ENCODE data around the gene EEF1A2. TPM values are rescaled to one million over a fixed set of nuclear protein-coding genes. Genes with fewer than 3 reads are reported as not detected.

The EEF1A2 gene
- total RNA-seq, 2 donors from 2014 or later, result 0.47 to 0.99 TPM

DNA sequence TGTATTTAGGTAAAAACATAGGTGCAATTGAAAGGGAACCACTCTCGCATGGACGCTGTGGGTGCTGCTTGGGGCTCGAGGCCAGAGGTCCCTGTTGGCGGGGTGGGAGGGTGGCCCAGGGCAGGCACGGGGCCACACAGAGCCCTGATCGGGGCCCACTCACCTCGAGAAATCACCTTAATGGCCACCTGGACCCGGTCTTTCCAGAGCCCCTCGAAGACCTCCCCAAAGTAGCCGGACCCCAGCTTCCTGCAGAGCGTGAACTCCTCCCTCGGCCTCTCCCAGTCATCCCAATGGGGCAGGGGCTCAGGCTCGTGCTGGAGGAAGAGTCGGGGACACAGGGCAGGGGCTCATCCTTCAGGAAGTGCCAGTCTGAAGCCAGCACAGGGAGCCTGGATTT lies 34.5 kb upstream of the EEF1A2 start:
- ATAC-seq (no peak), DNase-seq (no peak)
- no peaks in the 10 kb centered on the region for H3K27me3 Mint-ChIP-seq
- no peaks in the 10 kb centered on the region for H3K36me3 Mint-ChIP-seq (ENCODE audit: low read depth)
- no peak overlapping the region for H3K4me3 Mint-ChIP-seq
- no peaks in the 10 kb centered on the region for H3K9me3 ChIP-seq (ENCODE audit: control insufficient read depth, low read length, poor library complexity, severe bottlenecking)
- no peak overlapping the region for H3K27ac Mint-ChIP-seq
- peaks cover 12% of the 10 kb centered on the region for H3K4me1 Mint-ChIP-seq

DNA sequence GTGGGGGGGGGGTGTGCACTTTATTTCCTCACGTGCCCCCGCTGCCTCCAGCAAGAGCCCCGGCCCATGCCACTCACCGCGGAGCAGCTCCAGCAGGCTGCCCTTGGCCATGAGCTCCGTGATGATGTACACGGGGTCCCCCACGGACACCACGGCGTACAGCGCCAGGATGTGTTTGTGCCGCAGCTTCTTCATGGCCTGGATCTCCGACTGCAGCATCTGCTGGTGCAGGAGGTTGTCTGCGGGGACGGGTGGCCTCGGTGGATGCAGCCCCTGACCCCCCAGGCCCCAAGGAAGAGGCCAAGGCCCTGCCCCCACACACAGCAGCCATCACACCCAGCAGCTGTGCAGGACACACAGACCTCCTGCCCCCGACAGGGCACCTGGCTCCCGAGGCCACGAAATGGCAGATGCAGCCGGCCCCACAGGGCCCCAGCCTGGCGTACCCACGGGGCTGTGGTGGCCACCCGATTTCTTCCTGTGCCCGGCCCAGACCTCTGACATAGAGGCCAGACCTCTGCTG lies 33.6 kb upstream of the EEF1A2 start:
- Mint-ChIP-seq H3K27ac (no peak overlapping the region), H3K4me3 (no peak overlapping the region), H3K36me3 (ENCODE audit: low read depth) (no peaks in the 10 kb centered on the region), H3K27me3 (no peaks in the 10 kb centered on the region), H3K4me1 (peaks cover 10% of the 10 kb centered on the region)
- no peaks in the 10 kb centered on the region for H3K9me3 ChIP-seq (ENCODE audit: control insufficient read depth, low read length, poor library complexity, severe bottlenecking)
- ATAC-seq, result no peak
- no peak for DNase-seq

DNA sequence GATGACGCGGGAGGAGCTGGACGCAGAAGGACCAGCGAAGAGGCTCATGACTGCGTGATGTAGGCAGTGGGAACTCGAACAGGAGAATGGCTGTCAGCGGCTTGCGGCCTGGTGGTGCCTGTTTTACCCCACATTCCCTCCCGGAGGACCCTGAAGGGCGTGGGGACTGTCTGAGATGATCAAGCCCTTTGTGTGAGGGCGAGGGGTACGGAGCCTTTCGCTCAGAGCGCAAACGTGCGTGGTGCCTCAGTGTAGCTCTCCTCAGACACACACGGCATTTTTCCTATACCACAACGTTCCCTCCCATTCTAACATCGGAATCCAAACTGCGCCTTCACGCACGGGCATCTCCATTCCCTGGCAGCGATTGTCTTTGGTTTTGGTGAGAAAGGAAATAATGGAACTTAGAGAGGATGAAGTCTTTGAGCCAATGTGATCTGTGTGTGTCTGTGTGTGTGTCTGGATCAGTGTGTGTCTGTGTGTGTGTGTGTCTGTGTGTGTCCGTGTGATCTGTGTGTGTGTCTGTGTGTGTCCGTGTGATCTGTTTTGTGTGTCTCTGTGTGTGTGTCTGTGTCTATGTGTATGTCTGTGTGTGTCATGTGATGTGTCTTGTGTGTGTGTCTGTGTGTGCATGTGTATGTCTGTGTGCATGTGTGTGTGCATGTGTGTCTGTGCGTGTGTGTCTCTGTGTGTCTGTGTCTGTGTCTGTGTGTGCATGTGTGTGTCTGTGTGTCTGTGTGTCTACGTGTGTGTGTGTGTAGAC lies 33.0 kb upstream of the EEF1A2 start:
- Mint-ChIP-seq H3K27me3 (no peaks in the 10 kb centered on the region), H3K4me3 (no peak overlapping the region), H3K27ac (no peak overlapping the region), H3K36me3 (ENCODE audit: low read depth) (no peaks in the 10 kb centered on the region), H3K4me1 (peaks cover 10% of the 10 kb centered on the region)
- DNase-seq (no peak), ATAC-seq (no peak)
- no peaks in the 10 kb centered on the region for H3K9me3 ChIP-seq (ENCODE audit: control insufficient read depth, low read length, poor library complexity, severe bottlenecking)

DNA sequence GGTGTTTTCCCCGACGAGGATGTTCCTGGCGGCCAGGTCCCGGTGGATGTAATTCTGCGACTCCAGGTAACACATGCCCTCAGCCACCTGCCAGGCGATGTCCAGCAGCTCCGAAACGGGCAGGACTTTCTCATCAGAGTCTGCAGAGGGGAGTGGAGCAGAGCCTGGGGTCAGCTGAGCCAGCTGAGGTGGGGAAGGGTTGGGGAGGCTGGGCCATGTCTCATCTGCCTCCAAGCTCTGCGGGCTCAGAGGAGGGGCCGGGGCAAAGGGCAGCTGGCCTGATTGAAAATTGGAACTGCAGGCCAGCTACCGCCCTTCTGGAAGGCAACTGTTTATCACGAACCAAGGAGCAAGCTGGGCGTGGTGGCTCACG lies 31.9 kb upstream of the EEF1A2 start:
- no peak overlapping the region for H3K4me3 Mint-ChIP-seq
- H3K27ac Mint-ChIP-seq, result no peak overlapping the region
- H3K9me3 ChIP-seq (ENCODE audit: control insufficient read depth, low read length, poor library complexity, severe bottlenecking), result no peaks in the 10 kb centered on the region
- H3K4me1 Mint-ChIP-seq, result peaks cover 7% of the 10 kb centered on the region
- no peaks in the 10 kb centered on the region for H3K27me3 Mint-ChIP-seq
- H3K36me3 Mint-ChIP-seq (ENCODE audit: low read depth), result no peaks in the 10 kb centered on the region
- no peak for ATAC-seq
- no peak for DNase-seq

DNA sequence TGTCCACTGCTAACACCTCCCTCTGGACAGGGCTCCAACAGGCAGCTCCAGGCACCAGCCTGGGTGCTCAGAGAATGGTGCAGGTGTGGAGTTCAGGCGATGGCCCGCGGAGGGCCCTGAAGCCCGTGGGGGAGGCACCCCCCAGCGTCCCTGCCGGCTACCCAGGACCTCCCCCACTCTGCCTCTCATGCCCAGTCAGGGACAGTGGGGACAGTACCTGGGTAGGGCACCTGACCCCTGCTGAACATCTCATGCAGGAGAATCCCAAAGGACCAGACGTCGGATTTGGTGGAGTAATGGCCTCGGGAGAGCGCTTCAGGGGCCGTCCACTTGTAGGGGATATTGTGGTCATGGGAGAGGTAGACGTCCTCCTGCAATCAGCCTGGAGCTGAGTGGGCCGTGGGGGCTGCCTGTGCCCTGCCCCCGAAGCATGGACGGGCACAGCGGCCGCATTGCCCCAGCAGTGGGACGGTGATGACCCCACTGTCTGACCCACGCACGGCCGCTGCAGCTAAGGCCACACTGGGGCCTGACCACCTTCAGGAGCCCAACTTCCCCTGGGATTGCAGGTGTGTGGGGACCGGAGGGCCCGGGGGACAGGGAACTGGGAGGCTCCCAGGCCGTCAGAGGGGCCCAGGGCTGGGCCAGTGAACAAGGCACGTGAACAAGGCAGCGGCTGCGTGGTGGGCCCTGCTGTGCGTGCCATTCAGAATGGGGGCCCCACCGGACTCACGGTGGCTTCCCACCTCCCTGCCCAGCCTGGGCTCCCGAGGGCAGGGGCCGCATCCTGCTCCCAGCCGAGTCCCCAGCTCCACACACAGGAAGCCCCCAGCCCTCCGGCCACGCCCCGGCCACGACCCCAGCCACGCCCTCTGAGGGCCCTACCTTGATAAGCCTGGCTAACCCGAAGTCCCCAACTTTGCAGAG lies 31.2 kb upstream of the EEF1A2 start:
- Mint-ChIP-seq H3K4me1 (peaks cover 7% of the 10 kb centered on the region), H3K27ac (no peak overlapping the region), H3K27me3 (no peaks in the 10 kb centered on the region), H3K36me3 (ENCODE audit: low read depth) (no peaks in the 10 kb centered on the region), H3K4me3 (no peak overlapping the region)
- DNase-seq (no peak), ATAC-seq (no peak)
- H3K9me3 ChIP-seq (ENCODE audit: control insufficient read depth, low read length, poor library complexity, severe bottlenecking), result no peaks in the 10 kb centered on the region

DNA sequence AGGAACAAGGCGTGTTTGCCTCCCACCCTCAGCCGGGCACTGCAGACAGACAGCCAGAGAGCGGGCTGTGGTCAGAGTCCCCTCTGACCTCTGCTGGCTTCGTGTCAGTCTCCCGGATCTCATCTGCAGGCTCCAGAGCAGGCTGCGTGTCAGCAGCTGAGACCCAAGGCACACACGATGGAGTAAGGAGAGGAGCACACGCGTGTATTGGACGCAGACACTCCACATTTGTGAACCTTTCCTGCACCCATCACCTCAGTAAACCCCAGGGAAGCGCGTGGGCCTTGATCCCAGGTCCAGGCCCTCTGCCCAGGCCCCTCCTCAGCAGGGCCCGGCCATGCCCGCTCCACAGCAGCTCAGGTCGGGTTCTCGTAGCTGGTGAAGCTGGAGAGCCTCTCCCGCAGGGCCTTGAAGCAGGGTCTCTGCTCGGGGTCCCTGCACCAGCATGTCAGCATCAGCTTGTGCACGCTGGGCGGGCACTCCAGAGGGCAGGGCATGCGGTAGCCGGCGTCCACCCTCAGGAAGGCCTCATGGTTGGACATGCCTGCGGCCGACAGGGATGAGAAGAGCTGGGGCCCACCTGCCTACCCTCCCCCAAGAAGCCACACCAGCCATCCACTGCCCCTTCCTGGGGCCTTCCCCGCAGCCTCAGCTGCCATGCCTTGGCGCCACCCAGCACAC lies 30.4 kb upstream of the EEF1A2 start:
- H3K27me3 Mint-ChIP-seq, result no peaks in the 10 kb centered on the region
- no peak overlapping the region for H3K27ac Mint-ChIP-seq
- no peaks in the 10 kb centered on the region for H3K36me3 Mint-ChIP-seq (ENCODE audit: low read depth)
- no peak for DNase-seq
- H3K4me1 Mint-ChIP-seq, result peaks cover 7% of the 10 kb centered on the region
- ATAC-seq, result no peak
- no peaks in the 10 kb centered on the region for H3K9me3 ChIP-seq (ENCODE audit: control insufficient read depth, low read length, poor library complexity, severe bottlenecking)
- H3K4me3 Mint-ChIP-seq, result no peak overlapping the region

DNA sequence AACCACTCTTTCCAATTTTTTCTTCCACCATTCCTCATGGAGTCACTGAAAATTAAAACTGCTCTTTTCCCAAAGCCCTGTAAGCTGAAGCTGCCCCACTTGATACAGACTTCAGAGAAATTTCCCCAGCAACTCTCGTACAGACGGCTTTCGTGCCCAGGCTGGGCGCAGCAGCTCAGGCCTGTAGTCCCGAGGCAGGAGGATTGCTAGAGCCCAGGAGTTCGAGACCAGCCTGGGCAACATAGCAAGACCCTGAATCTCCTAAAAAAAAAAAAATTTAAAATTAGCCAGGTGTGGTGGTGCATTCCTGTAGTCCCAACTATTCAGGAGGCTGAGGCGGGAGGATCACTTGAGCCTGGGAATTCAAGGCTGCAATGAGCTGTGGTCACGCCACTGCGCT lies 28.3 kb upstream of the EEF1A2 start:
- Mint-ChIP-seq H3K27me3 (no peaks in the 10 kb centered on the region), H3K4me3 (no peak overlapping the region), H3K36me3 (ENCODE audit: low read depth) (no peaks in the 10 kb centered on the region), H3K4me1 (peaks cover 11% of the 10 kb centered on the region), H3K27ac (no peak overlapping the region)
- ATAC-seq (no peak), DNase-seq (no peak)
- no peaks in the 10 kb centered on the region for H3K9me3 ChIP-seq (ENCODE audit: control insufficient read depth, low read length, poor library complexity, severe bottlenecking)

DNA sequence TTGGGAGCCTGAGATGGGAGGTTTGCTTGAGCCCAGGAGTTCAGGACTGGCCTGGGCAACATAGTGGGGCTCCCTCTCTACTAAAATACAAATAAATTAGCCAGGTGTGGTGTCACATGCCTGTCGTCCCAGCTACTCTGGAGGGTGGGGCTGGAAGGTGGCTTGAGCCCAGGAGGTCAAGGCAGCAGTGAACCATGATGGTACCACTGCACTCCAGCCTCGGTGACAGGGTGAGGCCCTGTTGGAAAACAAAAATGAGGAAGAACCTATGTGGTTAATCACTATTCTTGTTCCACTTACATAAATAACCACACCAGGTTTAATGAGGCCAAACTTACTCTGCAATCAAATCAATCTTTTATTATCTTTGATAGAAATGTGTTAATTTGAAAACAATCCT lies 27.1 kb upstream of the EEF1A2 start:
- H3K36me3 Mint-ChIP-seq (ENCODE audit: low read depth), result no peaks in the 10 kb centered on the region
- peaks cover 7% of the 10 kb centered on the region for H3K4me1 Mint-ChIP-seq
- no peak overlapping the region for H3K27ac Mint-ChIP-seq
- no peak overlapping the region for H3K4me3 Mint-ChIP-seq
- DNase-seq (no peak), ATAC-seq (no peak)
- H3K27me3 Mint-ChIP-seq, result no peaks in the 10 kb centered on the region
- no peaks in the 10 kb centered on the region for H3K9me3 ChIP-seq (ENCODE audit: control insufficient read depth, low read length, poor library complexity, severe bottlenecking)

DNA sequence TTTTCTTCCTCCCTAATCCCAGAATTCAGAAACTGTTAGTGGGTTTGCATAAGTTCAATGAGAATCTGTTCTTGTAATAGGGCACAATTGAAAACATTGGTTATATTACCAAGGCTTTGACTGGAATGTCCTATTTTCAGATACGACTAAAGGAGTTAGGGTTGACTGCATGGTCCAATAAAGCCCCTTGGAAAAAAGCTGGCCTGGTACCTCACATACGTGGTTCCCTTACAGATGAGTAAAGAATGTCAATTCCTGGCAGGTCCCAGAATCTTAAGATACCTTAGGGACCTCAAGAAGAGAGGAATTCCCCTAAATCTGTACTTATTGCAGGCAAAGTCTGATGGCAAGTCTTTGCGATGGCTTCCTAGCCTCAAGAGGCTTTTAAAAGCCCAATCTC lies 26.3 kb upstream of the EEF1A2 start:
- ATAC-seq, result no peak
- Mint-ChIP-seq H3K27me3 (no peaks in the 10 kb centered on the region), H3K36me3 (ENCODE audit: low read depth) (no peaks in the 10 kb centered on the region), H3K27ac (no peak overlapping the region), H3K4me1 (peaks cover 7% of the 10 kb centered on the region), H3K4me3 (peak overlapping the region; percentile 3)
- H3K9me3 ChIP-seq (ENCODE audit: control insufficient read depth, low read length, poor library complexity, severe bottlenecking), result no peaks in the 10 kb centered on the region
- no peak for DNase-seq

DNA sequence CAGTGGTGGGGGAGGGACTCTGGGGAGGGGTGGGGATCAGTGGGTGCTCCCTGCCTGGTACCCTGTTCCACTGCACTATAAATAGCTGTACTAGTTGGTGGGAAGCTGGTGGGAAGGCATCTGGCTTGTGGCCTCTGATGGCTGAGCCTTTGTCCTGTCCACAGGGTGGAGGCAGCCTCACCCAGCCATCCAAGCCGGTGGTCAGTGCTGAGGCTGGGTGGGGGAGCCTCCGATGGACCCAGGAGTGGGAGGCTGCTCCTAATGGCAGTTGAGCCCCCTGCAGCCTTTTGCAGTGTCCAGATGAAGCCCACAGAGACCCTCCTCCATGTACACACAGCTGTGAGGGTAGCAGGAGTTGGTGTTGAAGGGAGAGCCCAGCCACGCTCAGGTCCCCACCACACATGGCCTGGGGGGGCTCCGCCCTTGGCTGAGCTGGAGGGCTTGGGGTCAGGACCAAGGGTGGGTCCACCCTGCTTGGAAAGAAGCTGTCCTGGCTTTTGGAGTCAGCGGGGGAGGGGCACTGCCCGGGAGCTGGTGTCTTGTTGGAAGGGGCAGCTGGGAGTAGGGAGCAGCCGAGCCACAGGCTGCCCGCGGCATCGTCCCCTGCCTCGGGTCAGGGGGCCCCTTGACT lies 24.2 kb upstream of the EEF1A2 start:
- ATAC-seq, result no peak
- H3K9me3 ChIP-seq (ENCODE audit: control insufficient read depth, low read length, poor library complexity, severe bottlenecking), result no peaks in the 10 kb centered on the region
- H3K4me1 Mint-ChIP-seq, result peaks cover 8% of the 10 kb centered on the region
- no peak overlapping the region for H3K4me3 Mint-ChIP-seq
- DNase-seq, result no peak
- no peak overlapping the region for H3K27ac Mint-ChIP-seq
- no peaks in the 10 kb centered on the region for H3K27me3 Mint-ChIP-seq
- no peaks in the 10 kb centered on the region for H3K36me3 Mint-ChIP-seq (ENCODE audit: low read depth)

DNA sequence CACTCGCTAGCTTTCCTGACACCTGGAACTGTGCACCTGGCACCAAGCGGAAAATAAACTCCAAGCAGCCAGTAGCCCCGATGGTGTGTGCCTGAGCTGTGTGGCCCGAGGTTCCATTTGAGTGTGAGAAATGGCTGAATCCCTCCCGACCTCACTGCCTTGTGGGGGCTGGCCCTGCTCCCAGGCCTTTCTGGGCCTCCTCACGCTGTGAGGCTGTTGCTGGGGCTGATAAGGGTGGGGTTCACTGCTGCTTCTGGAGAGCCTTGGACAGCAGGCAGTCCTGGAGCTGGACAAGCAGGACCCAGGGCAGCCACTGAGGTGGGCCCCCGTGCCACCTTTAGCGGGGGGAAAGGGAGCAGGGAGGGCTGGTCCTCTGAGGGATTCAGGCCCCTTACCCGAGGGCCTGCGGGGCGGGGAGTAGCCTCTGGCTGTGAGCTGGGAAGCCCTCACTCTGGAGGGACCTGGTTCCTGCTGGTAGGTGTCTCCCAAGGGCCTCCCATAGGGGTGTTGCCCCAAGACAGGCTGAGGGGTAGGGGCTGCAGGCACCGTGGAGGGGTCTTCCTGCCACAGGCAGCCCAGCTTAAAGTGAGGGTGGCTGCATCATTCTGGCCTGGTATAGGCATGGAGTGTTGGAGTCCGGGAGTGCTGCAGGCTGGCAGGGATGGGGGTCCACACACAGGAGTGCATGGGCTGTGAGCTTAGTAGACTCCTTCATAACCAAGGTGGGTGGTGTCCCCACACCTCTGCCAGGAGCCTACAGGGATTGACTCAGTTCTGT lies 23.4 kb upstream of the EEF1A2 start:
- Mint-ChIP-seq H3K27ac (no peak overlapping the region), H3K4me3 (peak overlapping the region; percentile 84), H3K27me3 (no peaks in the 10 kb centered on the region), H3K36me3 (ENCODE audit: low read depth) (no peaks in the 10 kb centered on the region), H3K4me1 (peaks cover 10% of the 10 kb centered on the region)
- no peak for ATAC-seq
- H3K9me3 ChIP-seq (ENCODE audit: control insufficient read depth, low read length, poor library complexity, severe bottlenecking), result no peaks in the 10 kb centered on the region
- DNase-seq, result no peak

DNA sequence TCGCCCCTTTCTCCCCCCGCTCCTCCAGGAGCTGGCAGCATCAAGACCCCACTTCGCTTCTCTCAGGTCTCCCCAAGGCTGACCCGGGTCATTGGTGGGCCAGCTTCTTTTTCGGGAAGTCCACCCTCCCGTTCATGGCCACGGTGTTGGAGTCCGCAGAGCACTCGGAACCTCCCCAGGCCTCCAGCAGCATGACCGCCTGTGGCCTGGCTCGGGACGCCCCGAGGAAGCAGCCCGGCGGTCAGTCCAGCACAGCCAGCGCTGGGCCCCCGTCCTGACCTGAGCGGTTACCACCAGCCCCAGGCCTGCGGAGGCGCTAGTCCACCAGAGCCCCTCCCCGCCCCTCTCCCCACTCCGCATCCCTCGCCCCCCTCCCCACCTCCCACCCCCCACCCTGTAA lies 22.7 kb upstream of the EEF1A2 start:
- no peaks in the 10 kb centered on the region for H3K9me3 ChIP-seq (ENCODE audit: control insufficient read depth, low read length, poor library complexity, severe bottlenecking)
- Mint-ChIP-seq H3K4me3 (peak overlapping the region; percentile 84), H3K4me1 (peaks cover 7% of the 10 kb centered on the region), H3K27me3 (no peaks in the 10 kb centered on the region), H3K27ac (no peak overlapping the region), H3K36me3 (ENCODE audit: low read depth) (no peaks in the 10 kb centered on the region)
- ATAC-seq (no peak), DNase-seq (no peak)
